SKM-1 (cell line): ENCODE data around the gene HOXB6.
A peak's percentile ranks its signal among the peaks of the same experiment; 100 is the strongest.

Experiments used
- DNase-seq: peaks from one replicate; lab custom pipeline; 2025; ENCODE audit not compliant: unreplicated experiment; lab: John Stamatoyannopoulos, UW

The HOXB6 gene

GRCh38 chr17:48583708-48584222, 21.0 kb downstream of the HOXB6 start:
- DNase-seq: no peak

DNA sequence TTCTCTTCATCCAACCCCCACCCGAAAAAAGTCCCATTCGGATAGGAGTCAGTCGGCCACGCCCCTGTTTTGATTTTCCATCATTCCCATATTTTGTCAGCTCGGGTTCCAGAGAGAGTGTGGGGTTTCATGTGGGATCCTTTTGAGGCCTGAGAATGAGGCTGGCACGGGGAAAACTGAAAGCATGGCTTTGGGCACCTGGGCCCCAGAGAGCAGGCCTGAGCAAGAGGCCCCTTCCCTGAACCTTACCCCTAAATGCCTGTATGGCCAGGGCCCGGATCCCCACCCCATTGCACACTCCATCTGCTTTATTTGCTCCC, 22.1 kb downstream of the HOXB6 start:
- no peak for DNase-seq

GRCh38 chr17:48579760-48580554, 24.8 kb downstream of the HOXB6 start:
- no peak for DNase-seq

DNA sequence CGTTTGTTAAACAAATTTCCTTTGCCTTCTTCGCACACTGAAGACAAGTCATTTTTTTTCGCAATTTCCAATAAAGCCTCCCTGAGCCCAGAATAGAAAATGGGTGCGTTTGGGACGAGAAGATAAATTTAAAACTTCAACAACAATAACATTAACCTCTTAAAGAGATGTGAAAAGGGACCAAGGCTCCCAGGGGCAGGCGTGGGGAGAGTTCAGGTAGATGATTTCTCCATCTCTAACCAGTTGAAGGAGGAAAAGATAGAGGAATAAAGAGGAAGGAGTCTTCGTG, 25.4 kb downstream of the HOXB6 start:
- no peak for DNase-seq

DNA sequence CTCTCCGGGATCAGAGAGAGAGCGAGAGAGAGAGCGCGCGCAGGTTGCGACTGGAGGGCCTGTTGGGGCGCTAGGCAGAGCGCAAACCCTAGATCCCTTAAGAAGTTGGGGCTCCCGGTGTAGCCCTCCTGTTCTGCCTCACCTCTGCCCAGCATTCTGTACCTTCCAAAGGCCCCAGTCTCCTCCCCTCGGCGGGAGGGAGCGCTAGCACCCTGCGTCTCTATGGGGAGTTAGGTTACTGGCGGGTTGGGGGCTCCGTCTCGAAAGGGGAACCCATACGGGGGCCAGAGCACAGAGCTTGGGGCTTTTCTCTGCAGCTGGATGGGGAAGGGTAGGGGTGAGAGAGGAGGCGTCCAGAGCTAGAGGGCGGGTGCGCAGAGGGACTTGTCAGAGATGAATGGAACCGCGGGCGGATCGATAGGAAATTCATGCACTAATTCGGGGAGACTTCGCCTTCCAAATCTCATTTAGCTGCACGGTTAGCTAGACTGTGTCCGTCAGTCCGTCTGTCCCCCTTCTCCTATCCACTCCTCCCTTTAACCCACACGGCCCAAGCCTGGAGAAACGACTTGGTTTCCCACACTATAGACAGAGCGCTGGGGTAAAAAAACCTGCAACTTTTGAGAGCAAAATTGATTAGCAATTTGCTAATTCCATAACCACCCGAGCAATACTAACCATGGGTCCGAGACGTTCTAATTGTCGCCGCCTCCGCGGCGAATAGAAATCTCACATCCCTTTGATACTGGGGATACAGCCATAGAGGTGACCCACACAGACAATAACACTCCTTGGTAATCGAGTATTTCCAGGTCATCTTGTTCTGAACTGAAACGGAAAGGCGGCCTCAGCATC, 25.9 kb downstream of the HOXB6 start:
- no peak for DNase-seq

DNA sequence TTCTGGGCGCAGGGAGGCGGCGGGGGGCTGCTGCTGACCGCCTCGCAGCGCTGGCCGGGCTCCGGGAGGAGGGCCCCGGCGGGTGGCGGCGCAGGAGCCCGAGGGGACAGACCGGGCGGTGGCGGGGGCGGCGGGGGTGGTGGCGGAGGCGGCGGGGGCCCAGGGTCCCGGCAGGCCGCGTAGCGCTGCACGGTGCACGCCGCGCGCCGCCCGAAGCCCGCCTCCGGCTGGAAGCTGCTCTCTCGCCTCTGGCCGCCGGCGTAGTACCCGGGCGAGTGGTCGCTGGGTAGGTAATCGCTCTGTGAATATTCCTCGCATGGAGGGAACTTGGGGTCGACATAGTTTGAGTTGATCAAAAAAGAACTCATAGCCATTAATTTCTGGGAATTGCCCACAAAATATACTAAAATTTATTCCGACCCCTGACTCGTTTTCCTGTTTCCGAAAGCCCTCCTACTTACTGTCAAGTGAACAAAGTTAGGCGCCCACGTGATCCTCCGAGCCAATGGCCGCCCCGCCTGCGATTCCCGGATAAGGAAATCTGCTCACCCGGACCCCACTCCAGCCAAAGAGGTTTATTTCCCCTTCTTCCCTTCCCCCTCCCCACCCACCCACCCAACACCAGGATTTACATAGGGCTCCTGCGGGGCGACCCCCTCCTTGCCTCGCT, 26.7 kb downstream of the HOXB6 start, which contains the start of gene HOXB4:
HOXB4 (minus strand) TSS at position 405 of the 670 bp plus-strand sequence; CDS start at position 374, 31 bp downstream.
- peak; percentile 77 for DNase-seq

DNA sequence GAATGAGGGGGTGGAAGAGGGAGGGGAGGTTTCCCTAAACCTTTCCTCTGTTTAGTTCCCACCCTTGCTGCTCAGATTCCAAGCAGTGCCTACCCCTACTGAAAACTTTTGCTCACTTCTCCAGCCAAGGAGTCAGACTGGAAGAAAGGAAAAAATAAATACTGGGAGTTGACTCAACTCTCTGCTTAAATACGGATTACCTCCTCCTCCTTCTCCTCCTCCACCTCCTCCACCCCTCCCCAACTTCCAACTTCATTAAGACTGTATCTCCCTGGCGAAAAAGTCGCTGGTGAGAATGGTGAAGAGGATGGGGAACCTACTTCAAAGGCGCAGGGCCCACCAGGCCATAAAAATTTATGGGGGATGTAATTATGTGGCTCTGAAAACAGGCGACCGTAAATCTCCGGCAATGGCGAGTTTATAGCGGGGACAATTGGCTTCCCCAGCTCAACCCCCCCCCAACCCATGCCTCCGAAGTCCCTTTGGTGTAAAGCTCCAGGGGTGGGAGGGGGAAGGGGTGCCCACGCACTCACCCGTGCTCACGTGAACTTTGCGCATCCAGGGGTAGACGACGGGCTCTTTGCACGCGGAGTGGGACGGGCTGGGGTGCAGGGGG, 27.3 kb downstream of the HOXB6 start:
- no peak for DNase-seq

DNA sequence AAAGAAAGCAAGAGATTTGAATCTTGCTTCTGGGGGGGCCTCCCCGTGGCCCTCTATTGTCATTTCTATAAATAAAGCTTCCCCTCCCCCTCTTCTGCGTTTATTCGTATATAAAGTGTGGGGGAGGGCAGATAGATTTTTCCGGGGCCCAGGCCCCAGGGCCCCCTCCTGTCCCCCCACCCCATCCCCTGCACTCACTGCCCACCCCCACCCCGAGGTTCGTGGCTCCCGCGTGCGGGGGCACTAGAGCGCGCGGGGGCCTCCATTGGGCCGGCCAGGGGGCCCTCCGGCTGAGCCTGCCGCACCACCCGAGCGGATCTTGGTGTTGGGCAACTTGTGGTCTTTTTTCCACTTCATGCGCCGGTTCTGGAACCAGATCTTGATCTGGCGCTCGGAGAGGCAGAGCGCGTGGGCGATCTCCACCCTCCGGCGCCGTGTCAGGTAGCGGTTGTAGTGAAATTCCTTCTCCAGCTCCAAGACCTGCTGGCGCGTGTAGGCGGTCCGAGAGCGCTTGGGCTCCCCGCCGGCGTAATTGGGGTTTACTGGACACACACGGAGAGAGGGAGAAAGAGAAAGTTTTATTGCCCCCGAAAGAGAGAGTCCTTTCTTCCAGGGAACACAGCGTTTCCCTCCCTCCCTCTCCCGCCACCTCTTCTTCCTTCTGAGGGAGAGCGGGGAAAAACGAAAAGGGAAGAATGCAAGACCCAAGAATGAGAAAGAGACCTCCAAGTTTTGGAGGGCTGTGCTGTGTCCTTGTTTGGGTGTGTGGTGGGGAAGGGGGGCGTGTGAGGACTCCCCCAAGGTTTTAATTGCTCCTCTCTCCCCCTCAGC, 28.1 kb downstream of the HOXB6 start:
- DNase-seq: no peak

DNA sequence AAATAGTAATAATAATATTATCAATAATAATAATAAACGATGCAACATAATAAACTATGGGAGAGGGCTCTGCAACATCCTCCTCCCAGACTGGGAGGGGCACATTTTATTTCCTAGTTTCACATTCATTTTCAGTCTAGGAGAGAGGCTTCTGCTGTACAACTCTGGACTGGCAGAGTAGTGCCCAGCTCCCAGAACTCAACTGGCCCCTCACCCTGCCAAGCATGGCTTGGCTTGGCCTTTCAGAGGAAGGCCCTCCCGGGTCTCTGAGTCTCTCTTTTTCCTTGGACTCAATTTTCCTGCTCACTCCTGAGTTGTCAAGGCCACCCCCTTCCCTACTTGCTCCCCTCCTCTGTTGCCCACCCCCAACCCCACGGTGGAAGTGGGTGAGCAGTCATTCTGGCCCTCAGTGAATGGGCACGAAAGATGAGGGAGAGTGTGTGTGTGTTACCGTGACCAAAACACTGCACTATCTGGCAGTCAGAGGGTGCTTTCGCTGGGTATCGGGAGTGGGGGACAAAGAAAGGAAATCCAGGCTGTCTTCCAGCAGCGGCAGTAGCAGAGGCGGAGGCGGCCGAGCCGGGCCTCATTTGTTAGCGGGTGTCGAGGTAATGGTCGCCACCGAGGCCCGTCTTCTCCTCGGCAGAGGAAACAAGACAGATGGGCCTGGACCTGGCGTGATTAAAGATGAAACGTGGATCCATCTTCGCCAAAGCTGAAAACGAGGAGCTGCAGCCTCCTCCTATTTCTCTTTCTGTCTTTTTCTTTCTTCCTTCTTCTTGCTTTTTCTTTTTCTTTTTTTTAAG, 28.9 kb downstream of the HOXB6 start:
- DNase-seq: no peak

DNA sequence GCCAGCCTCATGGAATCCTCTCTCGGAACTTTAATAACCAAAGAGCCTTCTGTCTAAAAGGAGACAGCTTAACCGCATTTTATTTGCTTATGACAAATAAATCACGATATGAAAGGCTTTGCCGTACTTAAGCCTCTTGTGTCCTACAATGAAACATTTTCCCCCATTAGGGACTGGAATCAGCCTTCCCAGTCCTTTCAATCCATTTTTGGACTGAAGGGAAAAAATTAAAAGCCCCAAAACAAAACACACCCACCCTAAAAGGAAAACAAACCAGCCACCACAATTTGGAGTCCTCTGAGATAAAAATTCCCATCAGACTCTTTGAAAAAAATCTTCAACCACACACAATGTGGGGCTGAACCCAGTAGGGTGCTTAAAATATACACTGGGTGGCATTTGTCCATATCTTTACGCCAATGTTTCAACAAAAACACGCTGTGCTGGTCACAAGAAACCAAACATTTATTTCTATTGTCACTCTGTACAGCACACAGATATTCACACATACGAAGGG, 29.7 kb downstream of the HOXB6 start:
- no peak for DNase-seq

- no peak for DNase-seq
Measured at GRCh38 chr17:48574505-48575065, 30.2 kb downstream of the HOXB6 start.

GRCh38 chr17:48571826-48572417, 32.9 kb downstream of the HOXB6 start:
- DNase-seq: no peak

DNA sequence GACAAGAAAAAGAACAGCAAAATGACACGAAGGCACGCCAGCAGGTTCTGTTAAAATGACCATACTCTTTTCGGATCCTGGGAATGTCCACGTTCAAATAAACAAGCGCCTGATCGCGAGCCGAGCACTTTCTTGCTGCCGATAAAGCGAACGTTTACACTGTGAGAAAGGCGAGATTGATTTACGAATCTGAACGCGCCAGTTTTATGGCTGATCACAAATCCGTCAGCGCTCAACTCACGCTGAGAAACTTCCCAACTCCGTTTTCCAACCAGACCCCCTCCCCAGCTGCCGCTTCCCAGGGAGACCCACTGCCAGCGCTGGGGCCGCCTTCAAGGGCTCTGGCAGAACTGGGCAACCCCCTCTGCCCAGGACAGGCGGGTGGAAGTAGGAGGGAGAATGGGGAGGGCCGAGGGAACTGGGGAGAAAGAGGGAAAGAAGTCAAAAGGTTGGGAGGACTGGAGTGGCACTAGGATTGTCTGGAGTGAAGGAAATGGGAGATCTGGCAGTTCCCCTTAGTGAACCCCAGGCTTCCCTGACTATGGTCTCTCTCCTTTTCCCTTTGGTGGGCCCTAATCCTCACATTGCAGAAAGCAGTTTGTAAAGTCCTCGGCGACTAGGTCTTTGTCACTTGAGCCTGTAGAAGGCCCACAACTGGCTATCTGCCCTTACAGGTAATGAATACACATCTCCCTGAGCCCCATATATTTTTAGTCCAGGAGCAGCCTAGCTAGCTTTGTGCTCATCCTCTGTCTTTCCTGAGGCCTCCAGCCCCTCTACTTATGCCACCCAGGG, 33.6 kb downstream of the HOXB6 start:
- DNase-seq: no peak

DNA sequence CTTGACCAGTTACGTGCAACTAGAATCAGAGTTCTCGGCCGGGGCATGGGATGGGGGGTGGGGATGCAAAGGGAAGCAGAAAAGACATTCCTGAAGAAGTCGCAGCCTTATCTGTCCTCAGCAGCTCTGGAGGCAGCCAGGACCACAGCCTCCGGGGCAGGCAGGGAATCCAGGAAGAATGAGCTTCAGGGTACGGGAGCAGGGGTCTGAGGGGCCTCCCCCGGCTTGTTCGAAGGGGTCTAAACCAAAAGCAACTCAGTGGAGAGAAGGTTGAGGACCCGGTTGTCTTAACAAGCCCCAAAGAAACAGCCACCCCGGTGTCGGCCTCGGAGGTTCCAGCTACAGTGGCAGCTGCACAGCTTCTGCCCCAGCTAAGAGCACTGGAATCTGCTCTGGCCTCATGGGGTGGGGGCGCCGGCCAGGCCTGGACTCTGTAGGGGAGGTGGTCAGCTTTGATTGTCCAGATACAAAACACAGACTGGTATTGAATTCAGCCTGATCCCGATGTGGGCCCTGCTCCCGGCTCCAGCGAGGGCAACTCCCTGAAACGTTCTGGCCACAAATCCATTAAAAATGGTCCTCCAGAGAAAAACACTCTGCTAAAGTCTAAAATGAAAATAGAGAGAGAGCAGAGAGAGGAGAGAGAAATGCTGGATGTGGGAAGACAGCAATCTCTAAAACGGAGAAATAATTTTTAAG, 34.3 kb downstream of the HOXB6 start:
- no peak for DNase-seq

GRCh38 chr17:48569674-48570324, 35.0 kb downstream of the HOXB6 start:
- no peak for DNase-seq

DNA sequence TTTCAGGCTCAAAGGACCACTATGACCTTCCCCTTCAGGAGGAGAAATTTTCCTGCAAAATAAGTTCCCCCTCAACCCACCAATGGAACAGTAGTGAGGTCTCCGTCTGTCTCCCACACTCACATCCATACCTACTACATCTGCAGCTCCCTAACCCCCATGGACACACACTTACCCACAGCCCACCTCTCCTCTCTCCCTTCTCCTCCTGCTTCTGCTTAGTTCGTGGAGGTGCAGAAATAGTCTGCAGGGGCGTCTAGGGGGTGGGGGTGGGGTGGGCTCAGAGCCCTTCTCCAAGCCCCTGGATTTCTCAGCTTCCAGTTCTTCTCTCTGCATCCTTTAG, 35.6 kb downstream of the HOXB6 start:
- no peak for DNase-seq
